Measurements from ENCODE around the gene EFHD2.
"Not testable (repeated sequence)": the region's sequence is repeated elsewhere in the genome, so short reads cannot be mapped to it uniquely, and the experiment has no call there.

DNA sequence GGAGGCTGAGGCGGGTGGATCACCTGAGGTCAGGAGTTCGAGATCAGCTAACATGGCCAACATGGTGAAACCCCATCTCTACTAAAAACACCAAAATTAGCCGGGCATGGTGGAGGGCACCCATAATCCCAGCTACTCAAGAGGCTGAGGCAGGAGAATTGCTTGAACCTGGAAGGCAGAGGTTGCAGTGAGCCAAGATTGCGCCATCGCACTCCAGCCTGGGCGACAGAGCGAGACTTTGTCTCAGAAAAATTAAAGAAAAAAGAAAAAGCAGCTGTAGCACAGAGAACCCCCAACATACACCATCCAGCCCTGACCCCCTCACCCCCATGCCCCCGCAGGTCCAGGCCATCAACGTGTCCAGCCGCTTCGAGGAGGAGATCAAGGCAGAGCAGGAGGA lies 18.6 kb downstream of the EFHD2 start:
- TF ChIP-seq, protein P1, sequence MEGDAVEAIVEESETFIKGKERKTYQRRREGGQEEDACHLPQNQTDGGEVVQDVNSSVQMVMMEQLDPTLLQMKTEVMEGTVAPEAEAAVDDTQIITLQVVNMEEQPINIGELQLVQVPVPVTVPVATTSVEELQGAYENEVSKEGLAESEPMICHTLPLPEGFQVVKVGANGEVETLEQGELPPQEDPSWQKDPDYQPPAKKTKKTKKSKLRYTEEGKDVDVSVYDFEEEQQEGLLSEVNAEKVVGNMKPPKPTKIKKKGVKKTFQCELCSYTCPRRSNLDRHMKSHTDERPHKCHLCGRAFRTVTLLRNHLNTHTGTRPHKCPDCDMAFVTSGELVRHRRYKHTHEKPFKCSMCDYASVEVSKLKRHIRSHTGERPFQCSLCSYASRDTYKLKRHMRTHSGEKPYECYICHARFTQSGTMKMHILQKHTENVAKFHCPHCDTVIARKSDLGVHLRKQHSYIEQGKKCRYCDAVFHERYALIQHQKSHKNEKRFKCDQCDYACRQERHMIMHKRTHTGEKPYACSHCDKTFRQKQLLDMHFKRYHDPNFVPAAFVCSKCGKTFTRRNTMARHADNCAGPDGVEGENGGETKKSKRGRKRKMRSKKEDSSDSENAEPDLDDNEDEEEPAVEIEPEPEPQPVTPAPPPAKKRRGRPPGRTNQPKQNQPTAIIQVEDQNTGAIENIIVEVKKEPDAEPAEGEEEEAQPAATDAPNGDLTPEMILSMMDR (IDR thresholded peaks at IDR 0.05), result not testable (repeated sequence)
- not testable (repeated sequence) for TF ChIP-seq POLR2AphosphoS5 (IDR thresholded peaks at IDR 0.05); EP300 (IDR thresholded peaks at IDR 0.05; ENCODE audit: low read depth)

All from transverse colon (tissue), 4 donors.